Measurements from ENCODE around the gene MT1B. TPM values are rescaled to one million over a fixed set of nuclear protein-coding genes. Genes with fewer than 3 reads are reported as not detected.

The MT1B gene
- total RNA-seq, 1 donor = not detected

DNA sequence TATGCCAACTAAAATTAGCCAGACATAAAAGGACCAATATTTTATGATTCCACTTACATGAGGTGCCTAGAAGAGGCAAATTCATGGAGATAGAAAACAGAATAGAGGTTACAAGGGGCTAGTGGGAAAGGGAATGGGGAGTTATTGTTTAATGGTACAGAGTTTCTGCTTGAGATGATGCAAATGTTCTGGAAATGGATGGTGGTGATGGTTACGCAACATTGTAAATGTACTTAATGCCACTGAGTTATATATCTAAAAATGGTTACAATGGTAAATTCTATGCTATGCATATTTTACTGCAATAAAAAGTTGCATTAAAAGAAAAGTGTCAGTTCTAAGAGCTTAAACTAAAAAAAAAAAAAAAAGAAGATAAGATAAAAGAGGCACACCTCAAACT lies 48.5 kb downstream of the MT1B start:
- Histone ChIP-seq H3K4me3 (ENCODE audit: insufficient read depth, low read length) (no peak overlapping the region), H3K79me2 (ENCODE audit: insufficient read depth, low read length) (no peaks in the 10 kb centered on the region), H3K36me3 (ENCODE audit: insufficient read depth, low read length) (no peaks in the 10 kb centered on the region), H3K9me3 (ENCODE audit: low read depth, low read length) (no peaks in the 10 kb centered on the region), H3K4me1 (ENCODE audit: insufficient read depth, low read length) (no peaks in the 10 kb centered on the region), H3K27ac (ENCODE audit: low read depth, low read length) (no peak overlapping the region), H3K4me2 (ENCODE audit: insufficient read depth, low read length) (no peak overlapping the region), H4K20me1 (ENCODE audit: insufficient read depth, low read length) (no peaks in the 10 kb centered on the region), H2AFZ (ENCODE audit: low read length) (no peak overlapping the region), H3K27me3 (ENCODE audit: insufficient read depth, low read length) (no peaks in the 10 kb centered on the region)
- no peak for DNase-seq (ENCODE audit: insufficient read length, low spot score, missing footprints)
- TF ChIP-seq, protein P1, sequence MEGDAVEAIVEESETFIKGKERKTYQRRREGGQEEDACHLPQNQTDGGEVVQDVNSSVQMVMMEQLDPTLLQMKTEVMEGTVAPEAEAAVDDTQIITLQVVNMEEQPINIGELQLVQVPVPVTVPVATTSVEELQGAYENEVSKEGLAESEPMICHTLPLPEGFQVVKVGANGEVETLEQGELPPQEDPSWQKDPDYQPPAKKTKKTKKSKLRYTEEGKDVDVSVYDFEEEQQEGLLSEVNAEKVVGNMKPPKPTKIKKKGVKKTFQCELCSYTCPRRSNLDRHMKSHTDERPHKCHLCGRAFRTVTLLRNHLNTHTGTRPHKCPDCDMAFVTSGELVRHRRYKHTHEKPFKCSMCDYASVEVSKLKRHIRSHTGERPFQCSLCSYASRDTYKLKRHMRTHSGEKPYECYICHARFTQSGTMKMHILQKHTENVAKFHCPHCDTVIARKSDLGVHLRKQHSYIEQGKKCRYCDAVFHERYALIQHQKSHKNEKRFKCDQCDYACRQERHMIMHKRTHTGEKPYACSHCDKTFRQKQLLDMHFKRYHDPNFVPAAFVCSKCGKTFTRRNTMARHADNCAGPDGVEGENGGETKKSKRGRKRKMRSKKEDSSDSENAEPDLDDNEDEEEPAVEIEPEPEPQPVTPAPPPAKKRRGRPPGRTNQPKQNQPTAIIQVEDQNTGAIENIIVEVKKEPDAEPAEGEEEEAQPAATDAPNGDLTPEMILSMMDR (IDR thresholded peaks at IDR 0.05; ENCODE audit: extremely low read depth, low read depth, low read length) = no peak

DNA sequence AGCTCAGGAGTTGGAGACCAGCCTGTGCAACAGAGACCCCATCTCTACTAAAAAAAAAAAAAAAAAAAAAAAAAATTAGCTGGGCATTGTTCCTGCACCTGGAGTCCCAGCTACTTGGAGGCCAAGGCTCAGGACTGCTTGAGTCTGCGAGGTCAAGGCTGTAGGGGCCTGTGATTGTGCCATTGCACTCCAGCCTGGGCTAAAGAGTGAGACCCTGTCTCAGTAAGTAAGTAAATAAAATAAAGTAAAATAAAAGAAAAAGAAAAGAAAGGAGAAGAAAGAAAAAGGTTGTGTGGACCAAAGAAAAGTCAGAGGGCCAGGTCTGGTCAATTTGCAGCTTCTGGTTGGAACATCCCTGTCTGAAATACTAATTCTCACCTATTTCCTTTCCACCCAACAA lies 48.9 kb downstream of the MT1B start:
- H2AFZ ChIP-seq (ENCODE audit: low read length) = no peak overlapping the region
- H3K4me2 ChIP-seq (ENCODE audit: insufficient read depth, low read length) = no peak overlapping the region
- H3K4me1 ChIP-seq (ENCODE audit: insufficient read depth, low read length) = no peaks in the 10 kb centered on the region
- no peak overlapping the region for H3K4me3 ChIP-seq (ENCODE audit: insufficient read depth, low read length)
- no peaks in the 10 kb centered on the region for H3K79me2 ChIP-seq (ENCODE audit: insufficient read depth, low read length)
- H3K36me3 ChIP-seq (ENCODE audit: insufficient read depth, low read length) = no peaks in the 10 kb centered on the region
- H4K20me1 ChIP-seq (ENCODE audit: insufficient read depth, low read length) = no peaks in the 10 kb centered on the region
- no peaks in the 10 kb centered on the region for H3K9me3 ChIP-seq (ENCODE audit: low read depth, low read length)
- no peaks in the 10 kb centered on the region for H3K27me3 ChIP-seq (ENCODE audit: insufficient read depth, low read length)
- H3K27ac ChIP-seq (ENCODE audit: low read depth, low read length) = no peak overlapping the region
- TF ChIP-seq, protein P1 (IDR thresholded peaks at IDR 0.05; ENCODE audit: extremely low read depth, low read depth, low read length) = no peak
- DNase-seq (ENCODE audit: insufficient read length, low spot score, missing footprints) = no peak

DNA sequence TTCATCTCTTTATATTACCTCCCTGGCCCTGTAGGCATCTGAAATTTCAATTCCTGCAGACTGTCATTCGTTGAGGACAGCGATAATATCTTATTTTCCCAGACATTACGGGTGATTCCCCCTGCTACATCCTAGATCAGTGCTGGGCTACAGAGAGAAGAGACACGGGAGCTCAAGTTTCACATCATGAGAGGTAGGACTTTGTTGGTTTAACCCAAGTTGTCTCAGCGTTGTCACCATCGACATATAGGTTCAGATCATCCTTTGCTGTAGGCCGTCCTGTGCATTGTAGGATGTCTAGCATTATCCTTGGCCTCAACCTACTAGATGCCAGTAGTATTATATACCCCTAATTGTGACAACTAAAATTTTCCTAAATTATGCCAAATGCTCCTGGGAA lies 49.8 kb downstream of the MT1B start:
- Histone ChIP-seq H4K20me1 (ENCODE audit: insufficient read depth, low read length) (no peaks in the 10 kb centered on the region), H3K4me2 (ENCODE audit: insufficient read depth, low read length) (no peak overlapping the region), H3K27ac (ENCODE audit: low read depth, low read length) (no peak overlapping the region), H3K9me3 (ENCODE audit: low read depth, low read length) (no peaks in the 10 kb centered on the region), H3K27me3 (ENCODE audit: insufficient read depth, low read length) (no peaks in the 10 kb centered on the region), H3K4me1 (ENCODE audit: insufficient read depth, low read length) (no peaks in the 10 kb centered on the region), H3K79me2 (ENCODE audit: insufficient read depth, low read length) (no peaks in the 10 kb centered on the region), H2AFZ (ENCODE audit: low read length) (peak overlapping the region; percentile 70), H3K4me3 (ENCODE audit: insufficient read depth, low read length) (no peak overlapping the region), H3K36me3 (ENCODE audit: insufficient read depth, low read length) (no peaks in the 10 kb centered on the region)
- TF ChIP-seq, protein P1 (IDR thresholded peaks at IDR 0.05; ENCODE audit: extremely low read depth, low read depth, low read length) = no peak
- DNase-seq (ENCODE audit: insufficient read length, low spot score, missing footprints) = no peak

Other genes starting within 250 kb of the MT1B start
- gene AMFR, start 226.3 kb upstream of the MT1B start, total RNA-seq = 279 and 339 TPM in 2 replicates
- gene NUDT21, start 200.6 kb upstream of the MT1B start, total RNA-seq = 58.6 and 64.5 TPM in 2 replicates
- gene OGFOD1, start 200.3 kb upstream of the MT1B start, total RNA-seq = 39.2 and 47.4 TPM in 2 replicates
- gene BBS2, start 131.9 kb upstream of the MT1B start, total RNA-seq = 62.2 and 77.5 TPM in 2 replicates
- not detected in 2 replicates for gene MT4, start 86.8 kb upstream of the MT1B start, total RNA-seq
- not detected in 2 replicates for gene MT3, start 62.4 kb upstream of the MT1B start, total RNA-seq
- gene MT2A, start 43.3 kb upstream of the MT1B start, total RNA-seq = 33.7 and 43.9 TPM in 2 replicates
- 105 and 119 TPM in 2 replicates for gene MT1E, start 26.1 kb upstream of the MT1B start, total RNA-seq
- gene MT1M, start 19.2 kb upstream of the MT1B start, total RNA-seq = 8.5 and 8.7 TPM in 2 replicates
- gene MT1A, start 13.2 kb upstream of the MT1B start, total RNA-seq = 0.59 TPM in 1 of 2 replicates, not detected in the other
- gene MT1F, start 6.1 kb downstream of the MT1B start, total RNA-seq = 2.1 and 3.3 TPM in 2 replicates
- gene MT1G, start 16.2 kb downstream of the MT1B start, total RNA-seq = not detected in 2 replicates
- gene MT1H, start 17.9 kb downstream of the MT1B start, total RNA-seq = not detected in 2 replicates
- gene MT1X, start 30.6 kb downstream of the MT1B start, total RNA-seq = 81.4 and 86.0 TPM in 2 replicates
- gene NUP93, start 78.2 kb downstream of the MT1B start, total RNA-seq = 36.8 and 40.5 TPM in 2 replicates
- gene SLC12A3, start 213.3 kb downstream of the MT1B start, total RNA-seq = not detected in 2 replicates